GM20000 (cell line): Measurements from ENCODE around the gene SERPINA9.

Experiments
- DNase-seq: peaks from one replicate; pipeline ENCODE4 v3.0.0; 2012; ENCODE audit warnings: low spot score
- TF ChIP-seq, protein P1 (sequence below): IDR thresholded peaks from 2 replicates; pipeline ENCODE4 v1.5.1; 2012; ENCODE audit warnings: mild to moderate bottlenecking, control low read depth; ENCODE audit errors: extremely low read depth, missing control alignments

SERPINA9 gene

DNA sequence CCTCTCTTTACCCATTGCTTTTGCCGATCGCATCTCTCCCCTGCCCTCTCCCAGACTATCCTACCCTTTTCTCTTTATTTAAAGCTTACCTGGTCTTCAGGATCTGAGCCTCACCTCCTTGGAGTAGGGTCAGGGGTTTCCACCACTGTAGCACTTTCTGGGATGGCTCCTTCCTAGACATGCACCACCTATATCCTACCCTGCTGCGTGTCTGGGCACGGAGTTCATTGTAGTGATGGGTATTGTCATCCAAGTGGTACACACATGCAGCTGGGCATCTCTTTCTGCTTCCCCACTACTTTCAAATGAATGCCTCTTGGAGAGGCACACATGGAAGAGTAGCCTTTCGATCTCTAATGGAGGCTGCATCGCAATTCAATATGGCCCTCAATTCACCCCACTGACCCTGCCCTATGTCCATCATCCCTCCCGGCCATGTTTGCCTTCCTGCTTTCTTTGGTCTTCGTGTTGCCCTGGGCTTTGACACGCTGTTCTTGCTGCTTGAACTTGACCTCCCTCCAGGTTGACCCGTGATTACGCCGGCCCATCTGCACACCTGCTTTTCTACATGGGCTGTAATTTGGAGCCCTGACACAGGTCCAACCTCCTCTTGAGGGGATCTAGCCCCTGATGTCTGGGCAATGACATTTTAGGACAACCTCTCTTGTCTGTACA is 34.3 kb downstream of the SERPINA9 start:
- TF ChIP-seq, protein P1, sequence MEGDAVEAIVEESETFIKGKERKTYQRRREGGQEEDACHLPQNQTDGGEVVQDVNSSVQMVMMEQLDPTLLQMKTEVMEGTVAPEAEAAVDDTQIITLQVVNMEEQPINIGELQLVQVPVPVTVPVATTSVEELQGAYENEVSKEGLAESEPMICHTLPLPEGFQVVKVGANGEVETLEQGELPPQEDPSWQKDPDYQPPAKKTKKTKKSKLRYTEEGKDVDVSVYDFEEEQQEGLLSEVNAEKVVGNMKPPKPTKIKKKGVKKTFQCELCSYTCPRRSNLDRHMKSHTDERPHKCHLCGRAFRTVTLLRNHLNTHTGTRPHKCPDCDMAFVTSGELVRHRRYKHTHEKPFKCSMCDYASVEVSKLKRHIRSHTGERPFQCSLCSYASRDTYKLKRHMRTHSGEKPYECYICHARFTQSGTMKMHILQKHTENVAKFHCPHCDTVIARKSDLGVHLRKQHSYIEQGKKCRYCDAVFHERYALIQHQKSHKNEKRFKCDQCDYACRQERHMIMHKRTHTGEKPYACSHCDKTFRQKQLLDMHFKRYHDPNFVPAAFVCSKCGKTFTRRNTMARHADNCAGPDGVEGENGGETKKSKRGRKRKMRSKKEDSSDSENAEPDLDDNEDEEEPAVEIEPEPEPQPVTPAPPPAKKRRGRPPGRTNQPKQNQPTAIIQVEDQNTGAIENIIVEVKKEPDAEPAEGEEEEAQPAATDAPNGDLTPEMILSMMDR: no peak
- DNase-seq: no peak

DNA sequence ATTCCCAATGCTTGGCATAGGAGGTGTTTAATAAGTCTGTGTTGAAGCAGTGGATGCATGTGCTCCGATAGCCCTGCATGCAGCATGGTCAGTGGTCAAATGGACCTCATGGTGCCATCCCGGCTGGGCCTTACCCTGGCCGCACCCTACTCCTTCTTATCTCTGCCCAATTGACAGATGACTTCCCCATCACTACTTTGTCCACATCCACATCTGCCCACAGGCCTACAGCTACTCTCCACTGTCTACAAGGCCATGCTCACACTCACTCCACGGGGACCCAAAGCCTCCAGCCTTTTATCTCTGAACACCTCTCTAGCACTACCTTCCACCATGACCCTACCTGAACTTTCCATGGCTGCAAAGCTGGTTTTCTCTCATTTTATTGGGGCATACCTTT is 34.9 kb downstream of the SERPINA9 start:
- TF ChIP-seq, protein P1: no peak
- DNase-seq: no peak

DNA sequence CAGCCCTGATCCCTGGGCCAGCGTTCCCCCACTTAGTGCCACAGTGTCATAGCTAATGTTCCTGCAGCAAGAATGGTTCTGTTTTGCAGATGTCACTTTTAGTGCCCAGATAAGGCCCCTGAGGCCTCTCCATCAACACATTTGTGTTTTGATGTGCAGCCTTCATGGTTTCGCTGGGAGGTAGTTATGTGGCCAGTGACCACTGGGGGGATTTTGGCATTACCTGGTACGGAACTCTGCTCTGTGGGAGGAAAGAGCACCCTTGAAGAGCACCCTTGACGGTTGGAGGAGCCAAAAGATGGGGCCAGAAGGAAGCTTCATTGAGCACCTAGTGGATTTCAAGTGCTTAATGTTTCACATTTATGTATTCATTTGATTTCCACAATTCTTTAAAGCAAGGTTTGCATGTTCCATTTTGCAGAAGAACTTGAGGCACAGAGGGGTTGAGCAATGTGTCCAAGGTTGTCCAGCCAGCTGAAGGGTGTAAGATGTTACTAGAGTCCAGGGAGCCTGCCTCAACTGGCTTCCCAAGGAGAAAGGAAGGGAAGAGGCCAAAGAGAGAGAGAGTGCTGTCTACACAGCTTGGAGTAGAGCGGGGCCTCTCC is 36.4 kb downstream of the SERPINA9 start:
- TF ChIP-seq, protein P1: no peak
- no peak for DNase-seq

DNA sequence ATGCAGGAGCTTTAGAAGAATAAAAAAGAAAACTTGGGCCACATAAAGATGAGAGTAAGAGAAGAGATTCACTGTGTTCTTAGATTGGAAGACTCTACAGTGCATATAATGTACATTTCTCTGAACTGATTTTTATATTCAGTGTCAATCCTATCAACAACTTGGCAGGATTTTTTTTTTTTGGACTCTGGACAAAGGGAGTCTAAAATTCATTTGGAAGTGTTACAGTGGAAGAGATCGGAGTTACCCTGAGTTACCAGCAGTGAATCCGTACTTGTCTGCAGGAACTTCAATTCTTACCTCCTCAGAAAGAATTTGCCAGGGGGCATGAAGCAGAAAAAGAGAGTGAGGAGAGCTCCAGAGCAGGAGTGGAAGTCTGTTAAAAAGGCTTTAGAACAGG is 47.4 kb downstream of the SERPINA9 start:
- TF ChIP-seq, protein P1: no peak
- DNase-seq: no peak

DNA sequence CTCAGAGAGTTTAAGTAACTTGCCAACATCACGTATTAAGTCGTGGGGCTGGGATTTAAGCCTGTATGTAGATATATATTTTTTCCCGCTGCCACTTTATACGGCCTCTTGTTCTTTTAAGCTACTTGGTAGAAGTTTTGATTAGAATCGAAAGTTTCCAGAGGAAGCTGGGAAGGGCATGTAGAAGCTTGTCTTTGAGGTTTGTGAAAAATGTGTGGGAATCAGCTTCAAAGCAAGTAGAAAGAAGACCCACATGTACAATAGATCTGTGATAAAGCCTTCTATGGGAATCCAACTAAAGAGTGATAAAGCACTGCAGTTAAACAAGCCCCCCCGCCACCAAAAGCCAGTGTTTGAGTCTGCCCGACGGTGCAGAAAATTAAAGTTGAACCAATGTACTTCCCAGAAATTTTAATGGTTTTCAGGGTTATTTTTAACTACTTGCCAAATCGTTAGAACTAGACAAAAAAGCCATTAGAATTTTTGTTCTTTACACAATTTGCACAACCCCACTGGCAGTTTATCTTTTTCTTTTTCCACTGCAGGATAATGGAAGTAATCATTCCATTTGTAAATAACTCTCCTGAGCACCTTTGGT is 48.9 kb downstream of the SERPINA9 start:
- TF ChIP-seq, protein P1: no peak

DNA sequence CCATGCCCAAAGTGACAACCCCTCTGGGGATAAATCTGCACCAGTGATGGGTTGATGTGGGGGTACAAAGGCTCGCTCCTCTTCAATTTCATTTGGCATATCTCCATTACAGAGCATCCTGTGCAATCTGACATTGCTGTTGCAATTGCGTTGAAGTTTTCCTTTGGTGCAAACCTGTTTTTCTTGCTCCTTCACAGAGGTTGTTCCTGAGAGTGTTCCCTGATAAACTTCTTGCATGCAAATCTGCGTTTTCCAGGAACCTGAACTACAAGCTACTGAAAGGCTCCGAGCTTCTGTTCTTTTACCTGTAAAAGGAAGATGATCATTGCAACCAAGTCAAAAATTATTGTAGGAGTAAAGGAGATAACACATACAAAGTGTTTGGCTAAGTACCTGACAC is 49.5 kb downstream of the SERPINA9 start:
- TF ChIP-seq, protein P1: no peak
- DNase-seq: no peak

More for the DNA sequence above, 48.9 kb downstream of the SERPINA9 start:
- DNase-seq: no peak

DNA sequence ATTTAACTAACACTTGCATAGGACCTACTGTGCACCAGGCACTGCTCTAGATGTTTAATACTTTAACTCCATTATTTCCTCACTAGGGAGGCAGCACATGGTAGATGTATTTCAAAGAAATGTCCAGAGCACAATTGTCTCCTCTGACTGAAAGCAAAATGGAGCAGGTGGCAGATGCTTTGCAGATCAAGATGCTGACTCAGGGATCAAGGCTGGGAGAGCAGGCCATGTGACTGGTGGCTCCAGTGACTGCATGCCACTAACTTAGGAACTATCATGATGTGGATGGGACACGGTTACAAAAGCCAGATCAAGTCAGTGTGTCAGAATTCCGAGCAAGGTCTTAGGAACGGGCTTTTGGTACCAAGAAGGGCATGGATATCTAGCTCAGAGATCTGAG is 51.6 kb downstream of the SERPINA9 start:
- DNase-seq: no peak
- TF ChIP-seq, protein P1: no peak
